ENCODE measurements around the gene MEF2D.

GRCh38 chr1:156523801-156524480 is 23.4 kb upstream of the MEF2D start:
- TF ChIP-seq EZH2 (IDR thresholded peaks at IDR 0.05; ENCODE audit: borderline replicate concordance, low read length) (no peak), CTCF (IDR thresholded peaks at IDR 0.05; ENCODE audit: low read length) (no peak)
